H1 (cell line): ENCODE data around the gene RTN4RL1. TPM values are rescaled to one million over a fixed set of nuclear protein-coding genes. Genes with fewer than 3 reads are reported as not detected.

Experiments used
- CTCF ChIA-PET: fragments of 300-600 bp; sonication (Branson Sonifier 250); formaldehyde crosslinking; loops from one replicate; lab custom pipeline; 2021; ENCODE audit not compliant: partially characterized antibody; lab: Charles Lee
- POLR2A ChIA-PET: fragments of 300-600 bp; sonication (Branson Sonifier 250); formaldehyde crosslinking; loops from one replicate; lab custom pipeline; 2021; ENCODE audit warnings: inconsistent platforms; ENCODE audit not compliant: partially characterized antibody; lab: Charles Lee
- DNase-seq, 2 experiments: peaks; one replicate each; pipeline versions ENCODE4 v3.0.0 to v3.0.0-alpha.2; 2010 to 2022; ENCODE audit warnings: low spot score in 2 of 2, low read depth in 1 of 2, mixed read lengths in 1 of 2
- FAIRE-seq: peaks from 2 replicates; lab custom pipeline; 2011; peaks lifted over from hg19 to GRCh38; lab: Jason Lieb, UNC
- H2AFZ ChIP-seq: 2 replicates; pipeline ENCODE4 v1.8.1; 2012; ENCODE audit warnings: low read length, inconsistent platforms
- H2AK5ac ChIP-seq: 2 replicates; pipeline ENCODE4 v1.6.1; 2013; ENCODE audit warnings: low read depth, low read length
- H2BK120ac ChIP-seq: replicated peaks from 2 replicates; pipeline ENCODE3; 2013; ENCODE audit warnings: low read depth, low read length, inconsistent platforms
- H2BK12ac ChIP-seq: 2 replicates; pipeline ENCODE4 v1.6.1; 2013; ENCODE audit warnings: low read depth, low read length
- H2BK15ac ChIP-seq: 2 replicates; pipeline ENCODE4 v1.6.1; 2013; ENCODE audit warnings: low read length
- H2BK20ac ChIP-seq: 2 replicates; pipeline ENCODE4 v1.6.1; 2013; ENCODE audit warnings: low read length
- H2BK5ac ChIP-seq: 2 replicates; pipeline ENCODE4 v1.6.1; 2013; ENCODE audit warnings: low read depth, low read length
- H3K14ac ChIP-seq: 2 replicates; pipeline ENCODE4 v1.6.1; 2013; ENCODE audit warnings: inconsistent platforms; ENCODE audit not compliant: insufficient read length
- H3K18ac ChIP-seq: 2 replicates; pipeline ENCODE4 v1.6.1; 2013; ENCODE audit warnings: low read length; ENCODE audit errors: extremely low read depth
- H3K23ac ChIP-seq: 2 replicates; pipeline ENCODE4 v1.6.1; 2013; ENCODE audit warnings: inconsistent platforms; ENCODE audit not compliant: insufficient read length
- H3K23me2 ChIP-seq: 2 replicates; pipeline ENCODE4 v1.6.1; 2013; ENCODE audit warnings: low read depth, low read length
- H3K27ac ChIP-seq: 2 replicates; pipeline ENCODE4 v1.6.1; 2011; ENCODE audit warnings: low read depth, low read length, inconsistent platforms
- H3K27me3 ChIP-seq, 4 experiments: replicated peaks in 1 of 4; 1 replicate in 1 of 4; 2 replicates in 3 of 4; pipeline versions ENCODE4 v1.6.1 to v1.8.1; 2011 to 2013; ENCODE audit warnings: low read length in 3 of 4, mild to moderate bottlenecking in 3 of 4, inconsistent platforms in 2 of 4, mixed read lengths in 2 of 4, moderate library complexity in 1 of 4; ENCODE audit not compliant: control insufficient read depth in 3 of 4, insufficient read depth in 3 of 4; ENCODE audit errors: extremely low read depth in 1 of 4
- H3K36me3 ChIP-seq, 4 experiments: 2 replicates each; pipeline versions ENCODE4 v1.6.1 to v1.8.1; 2011 to 2013; ENCODE audit warnings: mild to moderate bottlenecking in 4 of 4, low read length in 3 of 4, moderate library complexity in 2 of 4, control low read depth in 1 of 4, inconsistent platforms in 1 of 4; ENCODE audit not compliant: insufficient read depth in 4 of 4, control insufficient read depth in 2 of 4
- H3K4ac ChIP-seq: replicated peaks from 2 replicates; pipeline ENCODE3; 2013; ENCODE audit warnings: low read length, low read depth, mixed read lengths, inconsistent platforms; ENCODE audit not compliant: insufficient read length
- H3K4me1 ChIP-seq, 4 experiments: replicated peaks in 1 of 4; 1 replicate in 1 of 4; 2 replicates in 3 of 4; pipeline versions ENCODE4 v1.6.1 to v1.8.1; 2011 to 2013; ENCODE audit warnings: low read length in 3 of 4, inconsistent platforms in 2 of 4, mixed read lengths in 1 of 4; ENCODE audit not compliant: insufficient read depth in 4 of 4, control insufficient read depth in 3 of 4
- H3K4me2 ChIP-seq, 2 experiments: 2 replicates each; pipeline versions ENCODE4 v1.6.1 to v1.8.1; 2011 to 2013; ENCODE audit warnings: low read depth in 2 of 2, low read length in 2 of 2, control low read depth in 1 of 2, inconsistent platforms in 1 of 2, mild to moderate bottlenecking in 1 of 2; ENCODE audit not compliant: insufficient read depth in 1 of 2
- H3K4me3 ChIP-seq, 4 experiments: fragments of 200-600, 300-600 bp in 1 of 4; sonication (generic), shearing (Covaris generic), sonication (Bioruptor Twin) in 1 of 4; 2 replicates each; pipeline versions ENCODE4 v1.5.1 to v1.8.1; 2011 to 2016; ENCODE audit warnings: low read length in 4 of 4, low read depth in 3 of 4, control low read depth in 2 of 4, inconsistent platforms in 2 of 4, mild to moderate bottlenecking in 2 of 4, mixed read lengths in 1 of 4, moderate library complexity in 1 of 4; ENCODE audit not compliant: insufficient read depth in 2 of 4; ENCODE audit errors: extremely low read depth in 1 of 4
- H3K56ac ChIP-seq: replicated peaks from 2 replicates; pipeline ENCODE3; 2013; ENCODE audit warnings: low read depth, mild to moderate bottlenecking, mixed read lengths, low read length, inconsistent platforms; ENCODE audit not compliant: insufficient read length
- H3K79me1 ChIP-seq: 2 replicates; pipeline ENCODE4 v1.6.1; 2013; ENCODE audit warnings: low read depth, low read length, control low read depth
- H3K79me2 ChIP-seq, 2 experiments: 2 replicates each; pipeline versions ENCODE4 v1.6.1 to v1.8.1; 2012 to 2013; ENCODE audit warnings: low read length in 2 of 2, mild to moderate bottlenecking in 2 of 2, inconsistent platforms in 1 of 2; ENCODE audit not compliant: insufficient read depth in 2 of 2, control insufficient read depth in 1 of 2
- H3K9ac ChIP-seq, 4 experiments: replicated peaks in 1 of 4; 1 replicate in 1 of 4; 2 replicates in 3 of 4; pipeline versions ENCODE4 v1.6.1 to v1.8.1; 2011 to 2013; ENCODE audit warnings: low read depth in 3 of 4, low read length in 3 of 4, control low read depth in 2 of 4, mild to moderate bottlenecking in 2 of 4, moderate library complexity in 2 of 4, inconsistent platforms in 1 of 4; ENCODE audit errors: extremely low read depth in 1 of 4
- H3K9me3 ChIP-seq, 2 experiments: 2 replicates each; pipeline versions ENCODE4 v1.6.1 to v1.8.1; 2012 to 2013; ENCODE audit warnings: mild to moderate bottlenecking in 2 of 2, moderate library complexity in 2 of 2, control low read depth in 1 of 2, inconsistent platforms in 1 of 2, low read depth in 1 of 2, low read length in 1 of 2, mixed read lengths in 1 of 2; ENCODE audit not compliant: insufficient read depth in 2 of 2
- H4K20me1 ChIP-seq, 2 experiments: replicated peaks in 1 of 2; 2 replicates each; pipeline versions ENCODE3 to v1.8.1; 2011 to 2013; ENCODE audit warnings: inconsistent platforms in 2 of 2, low read length in 2 of 2, mild to moderate bottlenecking in 1 of 2; ENCODE audit not compliant: insufficient read depth in 2 of 2, control insufficient read depth in 1 of 2
- H4K5ac ChIP-seq: 2 replicates; pipeline ENCODE4 v1.6.1; 2013; ENCODE audit warnings: low read length, low read depth, mixed read lengths, inconsistent platforms; ENCODE audit not compliant: insufficient read length
- H4K8ac ChIP-seq: 2 replicates; pipeline ENCODE4 v1.8.0; 2013; ENCODE audit warnings: mild to moderate bottlenecking, moderate library complexity, low read length, inconsistent platforms; ENCODE audit not compliant: insufficient read depth; ENCODE audit errors: extremely low read depth
- H4K91ac ChIP-seq: replicated peaks from 2 replicates; pipeline ENCODE3; 2013; ENCODE audit warnings: low read length, mixed read lengths, inconsistent platforms; ENCODE audit not compliant: insufficient read length
- EGR1 ChIP-seq: IDR thresholded peaks from 2 replicates; pipeline ENCODE4 v1.6.1; 2011; ENCODE audit warnings: low read depth, low read length, borderline replicate concordance
- FOSL1 ChIP-seq: IDR thresholded peaks from 2 replicates; pipeline ENCODE4 v1.6.1; 2011; ENCODE audit warnings: mild to moderate bottlenecking, low read depth, low read length, moderate library complexity; ENCODE audit not compliant: insufficient read depth
- GABPA ChIP-seq: IDR thresholded peaks from 2 replicates; pipeline ENCODE4 v1.6.1; 2011; ENCODE audit warnings: mild to moderate bottlenecking, low read length, moderate library complexity, borderline replicate concordance; ENCODE audit not compliant: insufficient read depth
- SIRT6 ChIP-seq: IDR thresholded peaks from one replicate; pipeline ENCODE4 v1.7.1; 2012; ENCODE audit warnings: low read length, inconsistent platforms
- whole genome bisulfite sequencing, 2 experiments: shearing (Covaris generic) in 1 of 2; methylation state at CpG; one replicate each; pipeline versions ENCODE4 v1.1.6 to v1.1.7; 2013 to 2015; ENCODE audit warnings: low lambda C conversion rate in 2 of 2, mixed read lengths in 2 of 2, inconsistent platforms in 1 of 2, low coverage in 1 of 2, missing lambda C conversion rate in 1 of 2; ENCODE audit not compliant: insufficient replicate concordance in 2 of 2, insufficient coverage in 1 of 2, insufficient read length in 1 of 2; ENCODE audit errors: extremely low coverage in 1 of 2, missing lambda C conversion rate in 1 of 2; 5-methylcytosine and 5-hydroxymethylcytosine counted together
- polyA plus RNA-seq, 7 experiments: library from polyadenylated mRNA; depleted of rRNA in 3 of 7; stranded (reverse) in 5 of 7; unstranded in 2 of 7; fragments of >200 nt in 5 of 7; fragments of 200-250 nt in 2 of 7; gene quantifications; 1 replicate in 5 of 7; 2 replicates in 1 of 7; 4 replicates in 1 of 7; pipeline versions ENCODE4 v1.2.1 to v1.2.3, GENCODE V29; 2011 to 2013; ENCODE audit warnings: missing spikeins in 2 of 7, mixed read lengths in 2 of 7
- total RNA-seq: library from RNA; stranded (reverse); fragmentation: NEBNext Ultra II Directional; extraction: Animal tissue kit (Norgen Biotek cat#: 25700); gene quantifications from 2 replicates; pipeline ENCODE4 v1.2.1, GENCODE V29; 2021
- TF ChIP-seq, protein P1 (sequence below): IDR thresholded peaks from 2 replicates; pipeline ENCODE4 v1.6.1; 2011; ENCODE audit warnings: low read depth, mild to moderate bottlenecking, low read length; ENCODE audit not compliant: insufficient read depth
- TF ChIP-seq, protein P2 (sequence below): IDR thresholded peaks from 2 replicates; pipeline ENCODE4 v1.6.1; 2012; ENCODE audit warnings: low read length, inconsistent platforms

Gene RTN4RL1
- total and polyA plus RNA-seq, 2 of the 8 experiments (the other 6 are each of a cell fraction or from before 2014, with no cell fraction given): 0.09 TPM; not detected in 1

DNA sequence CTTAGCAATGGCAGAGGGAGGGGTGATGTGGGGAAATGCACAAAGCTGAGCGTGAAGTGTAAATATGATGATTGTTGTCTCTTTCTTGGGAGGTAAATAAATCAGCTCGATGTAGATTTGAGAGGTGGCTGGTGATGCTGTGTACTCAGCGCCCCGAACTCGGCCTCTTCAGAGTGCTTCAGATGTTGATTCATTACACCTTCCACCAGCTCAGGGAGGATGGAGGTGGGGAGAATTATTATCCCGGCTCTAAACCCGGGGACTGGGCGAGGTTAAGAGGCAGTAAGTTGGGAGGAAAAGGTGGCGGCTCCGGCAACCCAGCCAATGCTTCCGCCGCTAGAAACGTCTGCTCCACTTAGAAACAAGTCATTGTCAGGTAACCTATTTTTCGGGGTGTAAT, 108.8 kb downstream of the RTN4RL1 start:
- Histone ChIP-seq H2BK20ac (no peak overlapping the region), H3K4me2 (no peak overlapping the region), H2BK5ac (no peak overlapping the region), H3K23me2 (no peaks in the 10 kb centered on the region; the same call in 1 of the 2 replicates), H3K79me2 (no peaks in the 10 kb centered on the region), H4K91ac (no peak overlapping the region), H2AK5ac (no peak overlapping the region), H3K18ac (no peak overlapping the region), H3K23ac (no peak overlapping the region), H2BK12ac (no peak overlapping the region), H3K27me3 (peaks cover 1 to 17% (median 12%) of the 10 kb centered on the region in 4 experiments), H3K36me3 (no peaks in the 10 kb centered on the region), H4K8ac (no peak overlapping the region), H3K9me3 (no peaks in the 10 kb centered on the region), H4K20me1 (peaks cover 0 to 6% of the 10 kb centered on the region in 2 experiments), H2BK15ac (no peak overlapping the region), H2AFZ (no peak overlapping the region), H3K14ac (no peak overlapping the region), H3K4me1 (peaks cover 0 to 2% (median under 1%) of the 10 kb centered on the region in 4 experiments; a peak in 2 of 7 replicates), H2BK120ac (no peak overlapping the region), H3K4me3 (no peak overlapping the region), H3K79me1 (no peaks in the 10 kb centered on the region), H3K9ac (no peak overlapping the region), H4K5ac (no peak overlapping the region), H3K27ac (no peak overlapping the region), H3K4ac (no peak overlapping the region), H3K56ac (no peak overlapping the region)
- TF ChIP-seq, protein P1, sequence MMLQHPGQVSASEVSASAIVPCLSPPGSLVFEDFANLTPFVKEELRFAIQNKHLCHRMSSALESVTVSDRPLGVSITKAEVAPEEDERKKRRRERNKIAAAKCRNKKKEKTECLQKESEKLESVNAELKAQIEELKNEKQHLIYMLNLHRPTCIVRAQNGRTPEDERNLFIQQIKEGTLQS: no peak
- TF ChIP-seq EGR1 (no peak), GABPA (no peak), SIRT6 (no peak), FOSL1 (no peak)
- TF ChIP-seq, protein P2, sequence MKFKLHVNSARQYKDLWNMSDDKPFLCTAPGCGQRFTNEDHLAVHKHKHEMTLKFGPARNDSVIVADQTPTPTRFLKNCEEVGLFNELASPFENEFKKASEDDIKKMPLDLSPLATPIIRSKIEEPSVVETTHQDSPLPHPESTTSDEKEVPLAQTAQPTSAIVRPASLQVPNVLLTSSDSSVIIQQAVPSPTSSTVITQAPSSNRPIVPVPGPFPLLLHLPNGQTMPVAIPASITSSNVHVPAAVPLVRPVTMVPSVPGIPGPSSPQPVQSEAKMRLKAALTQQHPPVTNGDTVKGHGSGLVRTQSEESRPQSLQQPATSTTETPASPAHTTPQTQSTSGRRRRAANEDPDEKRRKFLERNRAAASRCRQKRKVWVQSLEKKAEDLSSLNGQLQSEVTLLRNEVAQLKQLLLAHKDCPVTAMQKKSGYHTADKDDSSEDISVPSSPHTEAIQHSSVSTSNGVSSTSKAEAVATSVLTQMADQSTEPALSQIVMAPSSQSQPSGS: no peak
- WGBS, 2 experiments: 88% methylated on average over 14 of the region's 14 CpGs; no CpG with 5 or more reads in 1 of the 2 experiments
- no peak for FAIRE-seq
- no peak for DNase-seq
- ChIA-PET POLR2A (interaction anchor here (0.7 kb wide), 1 partner anchor 83 kb away, joined by 4 read pairs; no protein-coding TSS in a partner anchor), CTCF (interaction anchor here (0.9 to 1.5 kb wide), 7 partner anchors 16 to 143 kb away, joined by 3 to 4 read pairs (median 3); partner anchors contain the start of gene RTN4RL1)
